Measurements from ENCODE around the gene GMFB.

Gene GMFB

DNA sequence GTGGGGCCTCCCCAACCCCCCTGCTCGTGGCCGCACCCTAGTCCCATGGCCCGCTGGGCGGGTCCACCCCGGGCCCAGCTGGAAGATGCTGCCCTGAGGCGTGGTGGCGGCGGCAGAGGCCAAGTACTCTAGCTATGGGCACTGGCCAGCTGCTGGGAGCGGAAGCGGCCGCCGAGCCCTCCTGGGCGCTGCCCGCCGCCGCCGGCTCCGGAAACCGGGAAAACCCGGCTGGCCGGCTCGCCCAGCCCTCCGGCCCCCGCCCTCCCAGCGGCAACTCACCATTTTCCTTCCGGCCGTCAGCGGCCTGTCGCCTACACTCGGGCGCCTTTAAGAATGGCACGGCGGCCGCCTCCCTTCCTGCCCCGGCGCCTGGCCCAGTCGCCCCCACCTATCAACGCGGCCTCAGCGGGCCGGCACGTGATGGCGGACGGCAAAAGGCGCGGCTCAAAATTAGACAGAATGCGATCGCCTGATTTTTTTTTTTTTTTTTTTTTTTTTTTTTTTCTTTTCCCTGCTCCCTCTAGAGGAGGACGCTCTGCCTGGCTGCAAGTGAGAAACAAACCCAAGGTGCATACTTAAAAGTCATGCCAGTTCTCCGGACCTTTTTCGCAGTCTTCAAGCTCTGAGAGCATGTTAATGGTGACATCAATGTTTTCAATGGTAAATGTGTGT lies at the start of gene GMFB:
Gene GMFB, minus strand, starts transcription at position 335 of the 672 bp plus-strand sequence. Its CDS starts 53 bp downstream, at position 282.
- peak; percentile 80 for DNase-seq

DNA sequence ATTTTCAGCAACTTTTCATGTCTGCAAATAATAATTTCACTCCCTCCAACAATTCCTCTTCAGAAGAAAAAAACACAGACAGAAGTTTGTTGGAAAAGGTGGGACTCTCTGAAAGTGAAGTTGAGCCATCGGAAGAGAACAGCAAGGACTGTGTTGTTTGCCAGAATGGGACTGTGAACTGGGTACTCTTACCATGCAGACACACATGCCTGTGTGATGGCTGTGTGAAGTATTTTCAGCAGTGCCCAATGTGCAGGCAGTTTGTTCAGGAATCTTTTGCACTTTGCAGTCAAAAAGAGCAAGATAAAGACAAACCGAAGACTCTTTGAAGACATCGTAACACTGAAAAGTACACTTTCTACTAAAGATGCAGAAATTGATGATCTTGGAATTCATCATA lies 49.3 kb upstream of the GMFB start:
- DNase-seq, result no peak

DNA sequence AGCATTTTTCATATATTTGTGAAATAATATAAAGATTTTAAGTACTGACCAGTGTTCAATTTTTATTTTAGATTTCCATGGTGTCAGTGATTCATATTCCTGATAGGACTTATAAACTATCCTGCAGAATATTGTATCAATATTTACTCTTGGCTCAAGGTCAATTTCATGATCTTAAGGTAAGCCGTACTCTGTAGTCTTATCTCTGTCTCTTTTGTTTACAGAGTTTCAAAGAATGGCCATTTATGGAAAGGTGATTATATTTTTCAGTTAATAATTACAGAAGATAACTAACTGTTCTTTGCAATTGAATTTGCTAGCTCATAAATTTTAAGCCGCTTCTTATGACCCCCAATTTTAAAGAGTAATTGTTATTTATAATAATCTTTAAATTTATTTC lies 48.9 kb upstream of the GMFB start:
- DNase-seq, result no peak

DNA sequence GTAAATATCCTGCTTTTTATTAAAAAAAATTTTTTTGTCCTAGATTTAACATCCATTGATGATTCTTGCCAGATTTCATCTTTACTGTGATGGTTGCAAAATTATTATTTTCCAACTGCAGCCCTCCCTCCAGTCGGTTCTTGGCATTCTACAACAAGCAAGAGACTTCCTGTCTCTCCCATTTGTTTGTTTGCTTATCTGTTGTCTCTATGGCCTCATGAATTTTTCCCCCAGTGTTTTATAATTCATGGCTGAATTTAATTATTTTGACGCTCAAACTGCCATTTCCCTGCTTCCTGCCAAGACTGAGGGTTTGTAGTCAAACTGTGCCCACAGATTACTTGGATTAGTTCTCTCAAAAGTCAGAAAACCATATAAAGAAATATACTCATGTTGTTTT lies 46.9 kb upstream of the GMFB start:
- DNase-seq, result no peak

DNA sequence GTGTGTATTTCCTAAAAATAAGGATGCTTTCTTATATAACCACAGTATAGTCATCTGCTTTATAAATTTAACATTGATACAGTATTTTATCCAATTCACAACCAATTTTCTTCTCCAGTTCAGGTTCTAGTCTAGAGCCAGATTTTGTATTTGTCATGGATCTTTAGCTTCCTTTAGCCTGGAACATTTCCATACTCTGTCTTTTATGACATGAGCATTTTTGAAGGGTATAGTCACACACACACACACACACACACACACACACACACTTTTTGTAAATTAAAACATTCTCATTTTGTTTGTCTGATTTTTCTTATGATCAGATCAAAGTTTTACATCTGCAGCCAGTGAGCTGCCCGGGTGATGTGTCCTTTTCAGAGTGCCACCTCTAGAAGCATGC lies 46.3 kb upstream of the GMFB start:
- DNase-seq, result no peak

DNA sequence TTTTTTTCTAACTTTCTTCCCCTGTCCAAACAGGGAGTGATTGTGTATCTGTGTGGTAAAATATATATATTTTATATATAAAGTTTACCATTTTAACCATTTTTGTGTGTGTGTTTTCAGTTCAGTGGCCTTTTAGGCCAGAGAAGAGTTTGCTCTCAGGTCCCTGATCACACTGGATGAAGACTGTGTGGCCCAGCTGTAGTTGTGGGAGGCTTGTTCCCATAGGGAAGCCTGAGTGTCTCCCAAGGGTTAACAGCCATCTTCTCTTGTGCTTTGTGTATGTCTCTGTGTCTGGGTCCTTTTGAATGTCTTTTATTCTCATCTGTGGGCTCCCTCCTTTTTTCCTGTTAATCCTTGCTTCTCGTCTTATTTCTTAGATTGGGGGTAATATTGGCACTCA lies 44.3 kb upstream of the GMFB start:
- no peak for DNase-seq

DNA sequence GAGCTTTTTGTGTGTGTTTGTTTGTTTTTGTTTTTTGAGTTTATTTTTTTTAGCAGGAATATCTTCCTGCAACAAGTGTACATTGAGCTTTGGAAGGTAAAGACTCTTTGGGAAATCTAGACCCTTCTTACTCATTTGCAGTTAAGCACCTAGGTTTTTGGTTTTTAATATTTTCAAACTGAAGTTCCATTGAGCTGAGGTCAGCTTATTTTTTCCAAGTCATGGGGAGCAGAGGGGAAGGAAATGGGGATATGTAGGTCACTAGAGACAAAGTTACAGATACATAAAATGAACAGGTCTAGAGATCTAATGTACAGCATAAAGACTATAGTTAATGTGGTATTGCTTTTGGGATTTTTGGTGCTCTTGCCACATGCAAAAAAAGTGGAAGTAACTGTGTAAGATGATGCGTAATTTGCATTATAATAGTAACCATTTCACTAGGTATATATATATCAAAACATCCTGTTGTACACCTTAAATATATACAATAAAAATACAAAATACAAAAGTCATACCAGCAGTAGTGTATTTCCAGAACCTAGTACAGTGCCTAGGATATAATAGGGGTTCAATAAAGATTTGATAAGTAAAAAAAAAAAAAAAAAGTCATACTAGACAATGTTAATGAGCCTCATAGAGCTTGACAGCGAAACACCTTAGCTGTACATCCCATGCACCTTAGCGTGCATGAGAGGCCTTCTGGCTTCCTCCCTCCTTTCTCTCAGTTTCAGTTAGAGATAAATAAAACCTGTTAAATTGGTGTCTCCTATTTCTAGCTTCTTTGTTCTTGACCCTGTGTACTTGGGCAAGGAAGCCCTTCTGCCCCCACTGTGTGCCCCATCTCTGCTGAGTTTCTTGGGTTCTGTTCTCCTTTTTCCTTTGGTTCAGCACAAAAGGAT lies 43.6 kb upstream of the GMFB start:
- DNase-seq, result no peak

DNA sequence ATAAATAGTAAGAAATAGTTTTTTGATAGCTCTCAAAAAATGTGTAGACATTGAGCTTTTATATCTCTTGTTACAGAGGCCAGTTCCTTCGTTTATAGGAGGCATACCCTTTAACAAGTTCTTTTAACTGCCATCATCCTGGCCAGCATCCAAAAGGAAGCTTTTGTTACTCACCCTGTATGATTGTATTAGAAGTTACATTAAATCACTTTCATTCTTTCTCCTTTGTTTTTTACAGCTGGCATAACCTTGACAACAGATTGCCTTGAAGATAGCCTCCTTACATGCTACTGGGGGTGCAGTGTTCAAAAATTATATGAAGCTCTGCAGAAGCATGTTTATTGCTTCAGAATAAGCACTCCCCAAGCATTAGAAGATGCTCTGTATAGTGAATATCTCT lies 41.0 kb upstream of the GMFB start:
- DNase-seq, result no peak

DNA sequence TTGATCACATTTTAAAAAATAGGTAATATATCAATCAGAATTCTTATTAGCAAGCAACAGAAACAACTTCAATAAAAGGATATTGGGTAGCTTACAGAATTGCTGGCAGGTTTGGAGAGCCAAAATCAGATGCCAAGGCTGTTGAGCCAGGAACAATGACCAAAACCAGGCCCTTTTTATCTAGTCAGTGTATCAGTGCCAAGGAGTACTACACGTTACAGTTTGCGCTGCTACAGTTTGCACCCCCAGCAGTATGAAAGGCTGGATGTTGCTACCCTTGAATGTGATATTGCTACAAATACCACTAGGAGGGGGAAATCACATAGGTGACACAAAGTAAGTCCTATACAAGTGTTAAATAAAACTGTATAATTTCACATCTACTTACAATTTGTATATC lies 40.2 kb upstream of the GMFB start:
- DNase-seq, result no peak

DNA sequence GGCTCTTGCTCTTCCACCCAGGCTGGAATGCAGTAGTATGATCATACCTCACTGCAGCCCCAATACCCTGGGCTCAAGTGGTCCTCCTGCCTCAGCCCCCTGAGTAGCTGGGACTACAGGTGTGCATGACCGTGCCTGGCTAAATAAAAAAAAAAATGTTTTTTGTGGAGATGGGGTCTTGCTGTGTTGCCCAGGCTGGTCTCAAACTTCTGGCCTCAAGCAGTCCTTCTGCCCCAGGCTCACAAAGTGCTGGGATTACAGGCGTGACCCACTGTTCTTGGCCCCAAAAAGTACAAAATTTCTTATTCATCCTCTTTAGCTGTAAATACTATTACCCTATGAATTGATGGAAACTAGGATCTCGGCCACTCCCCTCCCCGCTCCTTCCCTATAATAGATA lies 35.6 kb upstream of the GMFB start:
- no peak for DNase-seq

DNA sequence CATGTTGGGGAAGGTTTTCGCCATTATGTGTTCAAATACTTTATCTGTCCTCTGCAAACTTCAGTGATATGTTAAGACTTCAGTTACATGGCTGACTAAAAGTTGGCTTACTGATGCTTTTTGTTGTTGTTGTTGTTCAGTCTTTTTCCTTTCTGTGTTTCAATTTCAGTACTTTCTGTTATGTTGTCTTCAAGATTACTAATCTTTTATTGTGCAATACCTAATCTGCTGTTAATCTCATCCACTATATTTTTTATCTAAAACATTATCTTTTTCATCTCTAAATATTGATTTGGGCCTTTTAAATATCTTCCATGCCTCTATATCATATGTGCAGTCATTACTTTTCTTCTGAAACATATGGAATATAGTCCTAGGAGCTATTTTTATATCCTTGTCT lies 27.9 kb upstream of the GMFB start:
- no peak for DNase-seq

DNA sequence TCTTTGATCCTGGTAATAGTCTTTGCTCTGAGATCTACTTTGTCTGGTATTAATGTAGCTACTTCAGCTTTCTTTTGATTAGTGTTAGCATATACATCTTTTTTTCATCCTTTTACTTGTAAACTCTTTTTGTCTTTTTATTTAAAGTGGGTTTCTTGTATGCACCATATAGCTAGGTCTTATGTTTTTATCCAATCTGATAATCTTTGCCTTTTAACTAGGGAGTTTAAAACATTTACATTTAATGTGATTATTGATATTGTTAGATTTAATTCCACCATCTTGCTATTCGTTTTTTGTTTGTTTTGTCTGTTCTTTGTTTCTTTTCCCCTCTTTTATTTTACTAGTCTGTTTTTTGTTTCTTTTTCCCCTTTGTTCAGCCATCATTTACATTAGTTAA lies 26.9 kb upstream of the GMFB start:
- DNase-seq, result no peak

DNA sequence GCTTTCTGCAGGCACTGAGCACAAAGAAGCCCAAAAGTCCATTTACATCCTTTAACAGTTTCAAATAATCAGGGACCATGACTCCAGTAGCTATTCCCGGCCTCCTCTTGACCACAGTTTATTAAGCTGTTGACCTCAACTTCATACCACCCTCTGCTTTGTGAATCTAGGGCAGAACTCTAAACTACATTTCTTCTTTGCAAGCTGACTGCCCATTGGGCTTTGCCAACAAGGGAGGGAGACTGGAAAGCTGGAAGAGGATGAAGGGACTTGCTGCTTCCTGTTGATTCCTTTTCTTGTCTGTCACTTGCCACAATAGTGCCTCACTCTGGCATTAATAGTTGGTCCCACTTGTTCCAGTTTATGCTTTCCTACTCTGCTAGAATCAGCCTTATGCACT lies 23.6 kb upstream of the GMFB start:
- DNase-seq, result no peak

DNA sequence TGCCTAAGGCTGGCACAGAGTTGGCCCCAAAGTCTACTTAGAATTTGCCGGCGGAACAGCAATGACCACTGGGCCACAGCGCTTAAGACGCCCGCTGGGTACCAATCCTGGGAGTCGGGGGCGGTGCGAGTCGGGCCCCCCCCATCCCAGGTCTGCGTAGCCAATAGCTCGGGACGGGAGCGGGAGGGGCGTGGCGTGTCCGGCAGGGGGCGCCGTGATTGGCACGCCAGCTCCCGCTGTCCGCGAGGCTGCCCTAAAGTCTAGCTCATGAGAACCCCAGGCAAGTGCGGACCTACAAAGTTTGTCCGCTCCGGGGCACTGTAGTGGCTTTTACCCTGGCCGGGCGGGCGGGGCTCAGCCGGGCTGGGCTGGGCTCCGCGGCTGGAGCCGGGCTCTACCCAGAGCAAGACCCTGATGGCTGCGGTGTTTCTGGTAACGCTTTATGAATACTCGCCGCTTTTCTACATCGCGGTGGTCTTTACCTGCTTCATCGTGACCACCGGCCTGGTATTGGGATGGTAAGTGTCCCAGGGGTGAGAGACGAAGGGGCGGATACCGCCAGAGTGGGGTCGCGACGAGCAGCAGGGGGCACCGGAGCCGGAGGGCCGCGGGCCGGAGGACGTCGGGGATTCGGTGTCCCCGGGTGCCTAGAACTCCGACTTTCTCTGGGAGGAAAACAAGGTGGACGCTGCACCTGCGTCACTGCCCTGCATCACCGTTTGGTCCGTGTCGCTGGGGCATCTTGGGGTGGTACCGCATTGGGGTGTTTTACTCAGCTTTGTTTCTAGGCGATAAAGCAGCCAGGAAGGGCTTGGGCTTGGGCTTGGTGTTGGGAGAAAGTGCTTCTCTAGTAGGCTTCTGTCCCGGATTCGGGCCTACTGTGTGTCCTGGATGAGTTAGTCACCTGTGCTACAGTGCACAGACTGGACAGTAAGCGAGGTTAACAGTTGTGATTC lies 21.0 kb upstream of the GMFB start, which contains the start of gene CGRRF1:
Gene CGRRF1, plus strand, starts transcription at position 361 of the 956 bp plus-strand sequence. Its CDS starts 54 bp downstream, at position 415.
- peak; percentile 98 for DNase-seq

DNA sequence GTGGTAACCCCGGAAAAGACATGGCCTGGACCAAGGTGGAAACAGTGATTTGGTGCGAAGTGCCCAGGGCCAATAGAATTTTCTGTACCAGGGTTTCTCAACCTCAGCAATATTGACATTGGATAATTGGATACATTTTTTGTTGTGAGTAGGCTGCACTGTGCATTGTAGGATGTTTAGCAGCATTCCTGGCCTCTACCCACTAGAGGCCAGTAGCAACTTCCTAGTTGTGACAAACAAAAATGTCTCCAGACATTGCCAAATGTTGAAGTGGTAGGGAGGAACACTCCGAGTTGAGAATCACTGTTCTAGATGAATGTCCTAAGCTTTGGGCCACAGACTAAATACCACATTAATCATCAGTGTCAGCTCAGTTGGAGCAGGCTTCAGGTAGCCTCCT lies 14.7 kb upstream of the GMFB start:
- no peak for DNase-seq

DNA sequence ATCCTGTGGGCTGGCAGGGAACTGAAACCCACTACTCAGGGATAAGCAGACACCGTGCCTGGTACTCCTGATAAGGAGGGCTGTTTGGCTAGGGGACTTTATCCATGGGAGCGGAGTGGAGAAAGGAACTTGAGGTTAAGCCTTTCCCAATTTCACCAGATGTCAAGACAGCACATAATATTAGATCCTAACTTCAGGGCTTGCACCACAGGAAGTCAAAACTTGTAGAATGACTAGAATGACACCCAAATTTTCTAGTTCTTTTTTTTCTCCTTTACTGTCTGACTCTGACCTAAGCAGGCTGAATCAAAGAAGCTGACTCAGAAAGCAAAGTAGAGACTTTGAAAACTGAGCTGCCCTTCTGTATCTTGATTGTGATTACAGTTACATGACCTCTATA lies 13.8 kb upstream of the GMFB start:
- no peak for DNase-seq

DNA sequence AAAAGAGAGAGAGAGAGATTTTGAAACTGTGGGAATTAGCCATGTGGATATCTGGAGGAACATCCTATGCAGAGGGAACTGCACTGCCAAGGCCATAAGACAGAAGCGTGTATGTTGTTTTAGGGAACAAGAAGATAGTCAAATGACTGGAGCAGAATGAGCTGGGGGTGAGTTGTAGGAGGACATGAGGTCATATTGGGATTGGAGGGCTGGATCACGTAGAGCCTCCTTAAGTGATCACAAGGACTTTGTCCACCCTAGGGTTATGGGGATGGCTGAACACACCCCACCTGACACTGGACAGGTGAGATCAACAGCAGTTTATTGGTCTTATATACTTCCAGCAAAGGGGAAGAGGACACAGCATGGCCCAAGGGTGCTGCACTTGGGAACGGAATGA lies 12.7 kb upstream of the GMFB start:
- DNase-seq, result no peak

DNA sequence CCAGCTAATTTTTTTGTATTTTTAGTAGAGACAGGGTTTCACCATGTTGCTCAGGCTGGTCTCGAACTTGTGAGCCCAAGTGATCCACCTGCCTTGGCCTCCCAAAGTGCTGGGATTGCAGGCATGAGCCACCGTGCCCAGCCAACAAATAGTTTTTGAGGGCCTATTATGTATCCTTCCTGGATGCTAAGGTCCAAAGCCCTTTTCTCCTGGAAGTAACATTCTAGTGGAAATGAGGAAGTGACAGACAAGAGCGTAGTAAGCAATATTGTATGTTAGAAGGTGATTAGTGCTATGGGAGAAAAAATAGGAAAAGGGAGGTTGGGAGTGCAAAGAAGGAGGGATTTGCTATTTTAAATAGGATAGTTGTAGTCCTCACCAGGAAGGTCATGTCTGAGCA lies 12.0 kb upstream of the GMFB start:
- DNase-seq, result no peak

DNA sequence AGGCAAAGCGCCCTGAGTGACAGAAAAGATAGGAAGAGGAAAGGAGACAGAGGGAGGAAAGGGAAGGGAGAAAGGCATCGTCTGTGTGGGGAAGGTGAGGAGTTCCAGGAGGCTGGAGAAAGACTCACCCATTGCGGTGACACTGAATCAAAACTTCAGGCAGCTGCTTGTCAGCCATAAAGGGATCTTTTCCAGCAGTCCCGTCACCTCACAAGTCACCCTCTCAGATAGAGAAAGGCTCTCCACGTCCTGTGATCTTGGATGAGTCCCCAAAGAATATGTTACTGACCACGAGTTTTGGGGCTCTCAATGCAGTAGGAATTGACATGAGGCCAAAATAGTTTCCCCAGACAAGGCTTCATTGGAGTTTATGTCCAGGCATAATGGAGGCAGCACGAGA lies 9.8 kb upstream of the GMFB start:
- DNase-seq, result no peak

DNA sequence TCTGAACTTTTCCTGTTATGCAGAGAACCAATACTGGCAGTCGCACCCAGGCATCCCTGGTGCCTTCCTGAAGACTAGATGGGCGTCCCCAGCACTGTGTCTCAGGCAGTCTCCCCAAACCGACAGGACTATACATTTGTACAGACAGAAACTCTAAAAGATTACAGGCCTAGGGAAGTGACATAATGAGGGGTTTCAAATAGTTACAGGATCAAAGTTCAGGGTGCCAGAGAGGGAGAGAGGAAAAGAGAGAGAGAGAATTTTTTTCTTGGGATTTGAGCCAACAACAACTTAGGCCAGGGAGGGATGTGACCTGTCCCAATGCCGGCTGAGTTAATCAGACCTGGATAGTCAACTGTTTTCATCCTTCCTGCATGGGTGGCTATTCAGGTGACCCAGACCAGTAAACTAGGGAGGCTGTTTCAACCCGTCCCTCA lies 9.3 kb upstream of the GMFB start:
- DNase-seq, result no peak

DNA sequence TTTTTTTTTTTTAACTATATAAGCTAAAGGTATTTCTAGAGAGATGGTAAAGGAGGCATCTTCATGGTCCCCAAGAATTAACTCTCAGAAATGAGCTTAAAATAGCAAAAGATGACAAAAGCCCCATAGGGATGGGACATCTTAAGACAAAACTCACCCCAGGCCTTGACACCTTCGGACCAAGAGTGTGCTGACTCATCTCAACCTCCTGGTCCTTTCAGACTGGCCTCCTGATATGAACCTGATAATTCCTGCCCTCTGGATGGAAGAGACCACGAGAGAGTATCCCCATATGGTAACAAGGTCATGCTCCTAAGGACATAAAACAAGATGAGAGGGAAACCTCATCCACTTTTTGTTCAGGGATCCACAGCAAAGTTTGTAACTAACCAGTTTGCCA lies 8.4 kb upstream of the GMFB start:
- no peak for DNase-seq

DNA sequence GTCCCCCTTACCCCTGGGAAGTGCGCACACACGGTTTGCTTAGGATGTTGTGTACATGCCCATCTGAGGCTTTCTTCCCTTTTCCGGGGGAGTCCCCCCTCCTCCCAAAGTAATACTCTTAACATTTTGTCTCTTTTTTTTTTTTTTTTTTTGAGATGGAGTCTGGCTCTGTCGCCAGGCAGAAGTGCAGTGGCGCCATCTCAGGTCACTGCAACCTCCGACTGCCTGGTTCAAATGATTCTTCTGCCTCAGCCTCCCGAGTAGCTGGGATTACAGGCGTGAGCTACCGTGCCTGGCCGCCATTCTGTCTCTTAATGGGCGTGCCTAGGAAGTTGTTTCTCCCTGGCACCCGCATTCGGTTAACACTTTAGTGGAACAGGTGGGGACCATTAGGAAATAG lies 4.5 kb upstream of the GMFB start:
- no peak for DNase-seq

Data from T1000 (cell line).